Esophagus muscularis mucosa (tissue), 3 donors: ENCODE data around the gene IQGAP2.

Experiments
- EP300 ChIP-seq: sonication (generic); formaldehyde crosslinking; IDR thresholded peaks from one replicate; pipeline ENCODE4 v1.6.1; 2017; ENCODE audit warnings: antibody characterized with exemption
- TF ChIP-seq, protein P1 (sequence below), 3 experiments: fragments of 200-600 bp in 2 of 3; fragments of 450-650 bp in 1 of 3; sonication (generic) in 2 of 3; IDR thresholded peaks; one replicate each; pipeline ENCODE4 v1.5.1; 2017 to 2019; ENCODE audit warnings: antibody characterized with exemption in 3 of 3, mild to moderate bottlenecking in 2 of 3, moderate library complexity in 1 of 3

DNA sequence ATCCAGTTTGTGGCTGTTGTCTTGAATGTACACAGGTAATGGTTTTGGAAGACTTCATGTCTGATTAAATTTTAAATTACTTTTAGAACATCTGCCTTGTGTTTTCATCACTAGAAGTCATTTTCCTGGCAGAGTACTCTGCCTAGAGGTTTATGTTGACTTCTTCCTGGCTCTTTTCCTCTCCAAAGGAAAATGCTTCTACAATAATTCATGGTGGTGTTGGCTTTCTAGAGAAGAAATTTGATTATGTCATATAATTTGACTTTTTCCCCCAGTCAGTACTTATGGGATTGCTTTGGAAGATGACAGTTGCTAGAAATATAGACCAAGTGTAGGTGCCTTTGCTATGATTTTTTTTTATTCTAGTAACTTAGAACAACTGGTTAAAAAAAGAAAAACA lies 173.4 kb downstream of the IQGAP2 start:
- TF ChIP-seq, protein P1, sequence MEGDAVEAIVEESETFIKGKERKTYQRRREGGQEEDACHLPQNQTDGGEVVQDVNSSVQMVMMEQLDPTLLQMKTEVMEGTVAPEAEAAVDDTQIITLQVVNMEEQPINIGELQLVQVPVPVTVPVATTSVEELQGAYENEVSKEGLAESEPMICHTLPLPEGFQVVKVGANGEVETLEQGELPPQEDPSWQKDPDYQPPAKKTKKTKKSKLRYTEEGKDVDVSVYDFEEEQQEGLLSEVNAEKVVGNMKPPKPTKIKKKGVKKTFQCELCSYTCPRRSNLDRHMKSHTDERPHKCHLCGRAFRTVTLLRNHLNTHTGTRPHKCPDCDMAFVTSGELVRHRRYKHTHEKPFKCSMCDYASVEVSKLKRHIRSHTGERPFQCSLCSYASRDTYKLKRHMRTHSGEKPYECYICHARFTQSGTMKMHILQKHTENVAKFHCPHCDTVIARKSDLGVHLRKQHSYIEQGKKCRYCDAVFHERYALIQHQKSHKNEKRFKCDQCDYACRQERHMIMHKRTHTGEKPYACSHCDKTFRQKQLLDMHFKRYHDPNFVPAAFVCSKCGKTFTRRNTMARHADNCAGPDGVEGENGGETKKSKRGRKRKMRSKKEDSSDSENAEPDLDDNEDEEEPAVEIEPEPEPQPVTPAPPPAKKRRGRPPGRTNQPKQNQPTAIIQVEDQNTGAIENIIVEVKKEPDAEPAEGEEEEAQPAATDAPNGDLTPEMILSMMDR (IDR thresholded peaks at IDR 0.05): no peak
- TF ChIP-seq EP300: no peak
